HEK293 (cell line): Measurements from ENCODE around the gene KCNQ1.

Experiments used
- IKZF3 ChIP-seq: fragments of 450-650 bp; IDR thresholded peaks from 2 replicates; pipeline ENCODE4 v1.5.0; 2018; ENCODE audit warnings: missing biosample characterization, mild to moderate bottlenecking, missing genetic modification characterization, moderate library complexity
- TRIM28 ChIP-seq: IDR thresholded peaks from 2 replicates; pipeline ENCODE4 v1.6.1; 2011; ENCODE audit warnings: low read length, control low read depth, borderline replicate concordance
- YY1 ChIP-seq: fragments of 450-650 bp; formaldehyde crosslinking; IDR thresholded peaks from 2 replicates; pipeline ENCODE4 v1.5.1; 2018; ENCODE audit warnings: missing biosample characterization, missing genetic modification characterization
- ZNF433 ChIP-seq: fragments of 450-650 bp; formaldehyde crosslinking; IDR thresholded peaks from 2 replicates; pipeline ENCODE4 v1.5.1; 2016; ENCODE audit warnings: missing biosample characterization, missing genetic modification characterization, low read depth
- TF ChIP-seq, protein P1 (sequence below): fragments of 450-650 bp; formaldehyde crosslinking; IDR thresholded peaks from 2 replicates; pipeline ENCODE4 v1.5.1; 2016; ENCODE audit warnings: missing biosample characterization, missing genetic modification characterization

DNA sequence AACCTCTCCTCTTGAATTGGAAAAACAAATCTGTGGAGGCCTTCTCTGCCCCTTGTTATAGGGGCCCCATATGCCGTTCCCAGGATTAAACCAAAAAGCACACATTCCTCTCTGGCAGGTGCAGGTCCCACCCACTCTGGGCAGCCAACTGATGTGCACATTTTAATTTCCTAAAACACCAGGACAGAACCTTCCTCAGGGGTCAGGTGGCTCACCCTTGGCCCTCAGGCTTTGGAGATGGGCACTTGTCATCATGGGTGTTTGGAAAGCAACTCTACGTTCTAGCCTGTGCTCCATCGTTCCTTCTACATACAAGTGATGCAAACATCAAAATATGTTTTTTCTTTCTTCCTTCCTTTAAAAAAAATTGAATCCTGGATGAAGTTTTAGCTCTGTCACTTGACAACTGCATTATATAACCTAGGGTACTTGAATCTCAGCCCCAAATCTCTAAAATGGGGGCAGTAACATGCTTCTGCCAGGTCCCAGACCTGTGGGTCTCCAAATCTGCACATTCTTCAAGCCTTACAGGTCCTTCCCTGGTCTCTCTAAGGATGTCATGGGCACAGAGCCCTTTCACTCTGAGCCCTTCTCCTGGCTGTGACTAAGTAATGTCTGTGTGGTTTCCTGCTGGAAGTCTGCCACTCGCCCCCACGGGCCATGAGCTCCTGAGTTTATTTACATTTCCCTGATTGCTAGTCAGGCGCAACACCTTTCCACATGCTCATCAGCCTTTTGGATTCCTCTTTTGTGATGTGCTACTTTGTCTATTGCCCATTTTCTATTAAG is 211.2 kb downstream of the KCNQ1 start:
- TF ChIP-seq YY1 (no peak), TRIM28 (no peak), IKZF3 (tag by site-specific recombination) (no peak), ZNF433 (tag by site-specific recombination) (no peak)
- TF ChIP-seq, protein P1, sequence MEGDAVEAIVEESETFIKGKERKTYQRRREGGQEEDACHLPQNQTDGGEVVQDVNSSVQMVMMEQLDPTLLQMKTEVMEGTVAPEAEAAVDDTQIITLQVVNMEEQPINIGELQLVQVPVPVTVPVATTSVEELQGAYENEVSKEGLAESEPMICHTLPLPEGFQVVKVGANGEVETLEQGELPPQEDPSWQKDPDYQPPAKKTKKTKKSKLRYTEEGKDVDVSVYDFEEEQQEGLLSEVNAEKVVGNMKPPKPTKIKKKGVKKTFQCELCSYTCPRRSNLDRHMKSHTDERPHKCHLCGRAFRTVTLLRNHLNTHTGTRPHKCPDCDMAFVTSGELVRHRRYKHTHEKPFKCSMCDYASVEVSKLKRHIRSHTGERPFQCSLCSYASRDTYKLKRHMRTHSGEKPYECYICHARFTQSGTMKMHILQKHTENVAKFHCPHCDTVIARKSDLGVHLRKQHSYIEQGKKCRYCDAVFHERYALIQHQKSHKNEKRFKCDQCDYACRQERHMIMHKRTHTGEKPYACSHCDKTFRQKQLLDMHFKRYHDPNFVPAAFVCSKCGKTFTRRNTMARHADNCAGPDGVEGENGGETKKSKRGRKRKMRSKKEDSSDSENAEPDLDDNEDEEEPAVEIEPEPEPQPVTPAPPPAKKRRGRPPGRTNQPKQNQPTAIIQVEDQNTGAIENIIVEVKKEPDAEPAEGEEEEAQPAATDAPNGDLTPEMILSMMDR (tag by site-specific recombination) = no peak
